Endothelial cell of umbilical vein (primary cell): Measurements from ENCODE around the gene INHA. TPM values are rescaled to one million over a fixed set of nuclear protein-coding genes. Genes with fewer than 3 reads are reported as not detected.

Experiments
- BruUV-seq: library from RNA; stranded (reverse); fragments of 400-500 nt; replicated peaks from 2 replicates; lab custom pipeline; 2021; lab: Mats Ljungman, UMichigan
- CTCF ChIA-PET: fragments of 300-600, 350-600 bp; sonication (Branson Sonifier 250); formaldehyde crosslinking; loops from one replicate; lab custom pipeline; 2021; ENCODE audit warnings: antibody characterized with exemption, inconsistent platforms; lab: Charles Lee
- POLR2A ChIA-PET: fragments of 300-600, 350-600 bp; sonication (Branson Sonifier 250); formaldehyde crosslinking; loops from one replicate; lab custom pipeline; 2021; ENCODE audit warnings: antibody characterized with exemption, inconsistent platforms; lab: Charles Lee
- DNase-seq: peaks from one replicate; pipeline ENCODE4 v3.0.0-alpha.2; 2011; ENCODE audit warnings: low read depth, low spot score
- FAIRE-seq: peaks from 2 replicates; lab custom pipeline; 2011; peaks lifted over from hg19 to GRCh38; lab: Jason Lieb, UNC
- H2AFZ ChIP-seq: 2 replicates; pipeline ENCODE4 v1.6.0; 2012; ENCODE audit warnings: low read depth, low read length, control low read depth, inconsistent platforms
- H3K27ac ChIP-seq: 2 replicates; pipeline ENCODE4 v1.5.1; 2011; ENCODE audit warnings: low read depth, mild to moderate bottlenecking, control low read depth, low read length, moderate library complexity; ENCODE audit not compliant: insufficient read depth
- H3K27me3 ChIP-seq, 2 experiments: 2 replicates each; pipeline versions ENCODE4 v1.6.0 to v1.6.1; 2011; ENCODE audit warnings: low read length in 2 of 2, mixed read lengths in 1 of 2; ENCODE audit not compliant: control insufficient read depth in 2 of 2, insufficient read depth in 2 of 2
- H3K36me3 ChIP-seq, 2 experiments: 2 replicates in 1 of 2; 3 replicates in 1 of 2; pipeline ENCODE4 v1.5.1; 2011; ENCODE audit warnings: low read length in 2 of 2, mild to moderate bottlenecking in 1 of 2, moderate library complexity in 1 of 2; ENCODE audit not compliant: control insufficient read depth in 2 of 2, insufficient read depth in 2 of 2; ENCODE audit errors: extremely low read depth in 1 of 2
- H3K4me1 ChIP-seq: 3 replicates; pipeline ENCODE4 v1.5.1; 2011; ENCODE audit warnings: mild to moderate bottlenecking, low read length; ENCODE audit not compliant: control insufficient read depth, insufficient read depth; ENCODE audit errors: extremely low read depth
- H3K4me2 ChIP-seq: 2 replicates; pipeline ENCODE4 v1.6.1; 2011; ENCODE audit warnings: low read length, control low read depth, mixed read lengths; ENCODE audit not compliant: insufficient read depth
- H3K4me3 ChIP-seq, 3 experiments: fragments of 200-600 bp in 1 of 3; sonication (generic), shearing (Covaris generic) in 1 of 3; replicated peaks in 1 of 3; 2 replicates each; pipeline ENCODE4 v1.5.1; 2011 to 2016; ENCODE audit warnings: control low read depth in 3 of 3, low read length in 3 of 3, mild to moderate bottlenecking in 2 of 3, inconsistent platforms in 1 of 3, low read depth in 1 of 3, moderate library complexity in 1 of 3; ENCODE audit not compliant: insufficient read depth in 1 of 3
- H3K79me2 ChIP-seq: 2 replicates; pipeline ENCODE4 v1.6.0; 2012; ENCODE audit warnings: low read length, inconsistent platforms; ENCODE audit not compliant: control insufficient read depth, insufficient read depth
- H3K9ac ChIP-seq: replicated peaks from 2 replicates; pipeline ENCODE3; 2011; ENCODE audit warnings: low read length, control low read depth; ENCODE audit not compliant: insufficient read depth; ENCODE audit errors: extremely low read depth
- H3K9me1 ChIP-seq: replicated peaks from 3 replicates; pipeline ENCODE4 v1.6.0; 2011; ENCODE audit warnings: mild to moderate bottlenecking, low read length; ENCODE audit not compliant: control insufficient read depth, insufficient read depth; ENCODE audit errors: extremely low read depth
- H3K9me3 ChIP-seq: replicated peaks from 2 replicates; pipeline ENCODE4 v1.5.1; 2012; ENCODE audit warnings: low read length, inconsistent platforms; ENCODE audit not compliant: control insufficient read depth, insufficient read depth
- H4K20me1 ChIP-seq: replicated peaks from 2 replicates; pipeline ENCODE3; 2011; ENCODE audit warnings: mild to moderate bottlenecking, low read length; ENCODE audit not compliant: control insufficient read depth, insufficient read depth; ENCODE audit errors: extremely low read depth
- EZH2 ChIP-seq: IDR thresholded peaks from 2 replicates; pipeline ENCODE4 v1.6.1; 2012; ENCODE audit warnings: borderline replicate concordance, low read depth, mild to moderate bottlenecking, moderate library complexity, low read length, inconsistent platforms; ENCODE audit not compliant: severe bottlenecking
- FOS ChIP-seq: IDR thresholded peaks from 2 replicates; pipeline ENCODE4 v1.6.1; 2011; ENCODE audit warnings: mild to moderate bottlenecking, low read length, moderate library complexity, borderline replicate concordance; ENCODE audit not compliant: insufficient read depth
- GATA2 ChIP-seq: IDR thresholded peaks from 2 replicates; pipeline ENCODE4 v1.7.0; 2011; ENCODE audit warnings: low read depth, mild to moderate bottlenecking, moderate library complexity, mixed read lengths, low read length; ENCODE audit not compliant: insufficient read length, insufficient read depth
- JUN ChIP-seq: IDR thresholded peaks from 2 replicates; pipeline ENCODE4 v1.6.1; 2011; ENCODE audit warnings: borderline replicate concordance, low read depth; ENCODE audit not compliant: insufficient read length, insufficient read depth
- MYC ChIP-seq: IDR thresholded peaks from one replicate; pipeline ENCODE4 v1.6.1; 2011; ENCODE audit warnings: mild to moderate bottlenecking, low read depth, low read length
- POLR2A ChIP-seq: IDR thresholded peaks from 2 replicates; pipeline ENCODE4 v1.6.1; 2012; ENCODE audit warnings: low read depth, mild to moderate bottlenecking, control low read depth, low read length
- POLR2AphosphoS5 ChIP-seq: IDR thresholded peaks from 2 replicates; pipeline ENCODE4 v1.6.1; 2012; ENCODE audit warnings: low read depth, mild to moderate bottlenecking, control low read depth, low read length, moderate library complexity; ENCODE audit not compliant: insufficient read depth
- dilution Hi-C: fragments of 300-500 bp; cut with MboI; formaldehyde crosslinking; loops from one replicate; pipeline ENCODE4 v1.15.0; 2019; ENCODE audit warnings: low sequenced_read_pairs; ENCODE audit not compliant: extremely low pct_ligation_motif_present
- intact Hi-C: fragments of 100-400 bp; cut with micrococcal nuclease; formaldehyde crosslinking; loops from one replicate; pipeline ENCODE4 v1.10.0; 2022
- polyA plus RNA-seq, 4 experiments: library from polyadenylated mRNA; depleted of rRNA in 3 of 4; stranded (reverse) in 3 of 4; unstranded in 1 of 4; fragments of >200 nt; gene quantifications; 2 replicates each; pipeline versions ENCODE4 v1.2.1 to v1.2.3, GENCODE V29; 2011 to 2012; ENCODE audit warnings: missing spikeins in 1 of 4
- total RNA-seq: library from RNA; stranded (reverse); gene quantifications from 2 replicates; pipeline ENCODE4 v1.2.3, GENCODE V29; 2021
- TF ChIP-seq, protein P1 (sequence below), 2 donors: IDR thresholded peaks; 1 replicate in 1 of 2; 2 replicates in 1 of 2; pipeline ENCODE4 v1.5.1; 2011; ENCODE audit warnings: low read length in 2 of 2, mild to moderate bottlenecking in 2 of 2, moderate library complexity in 2 of 2, control low read depth in 1 of 2, inconsistent platforms in 1 of 2, low read depth in 1 of 2; ENCODE audit not compliant: insufficient read depth in 1 of 2; ENCODE audit errors: extremely low read depth in 1 of 2
- TF ChIP-seq, protein P2 (sequence below): IDR thresholded peaks from 2 replicates; pipeline ENCODE4 v1.6.1; 2011; ENCODE audit not compliant: insufficient read depth, insufficient read length

Gene INHA
- total and polyA plus RNA-seq, 2 donors (not counting 3 experiments of a cell fraction or from before 2014, with no cell fraction given), result 0.06 TPM; not detected in 1

DNA sequence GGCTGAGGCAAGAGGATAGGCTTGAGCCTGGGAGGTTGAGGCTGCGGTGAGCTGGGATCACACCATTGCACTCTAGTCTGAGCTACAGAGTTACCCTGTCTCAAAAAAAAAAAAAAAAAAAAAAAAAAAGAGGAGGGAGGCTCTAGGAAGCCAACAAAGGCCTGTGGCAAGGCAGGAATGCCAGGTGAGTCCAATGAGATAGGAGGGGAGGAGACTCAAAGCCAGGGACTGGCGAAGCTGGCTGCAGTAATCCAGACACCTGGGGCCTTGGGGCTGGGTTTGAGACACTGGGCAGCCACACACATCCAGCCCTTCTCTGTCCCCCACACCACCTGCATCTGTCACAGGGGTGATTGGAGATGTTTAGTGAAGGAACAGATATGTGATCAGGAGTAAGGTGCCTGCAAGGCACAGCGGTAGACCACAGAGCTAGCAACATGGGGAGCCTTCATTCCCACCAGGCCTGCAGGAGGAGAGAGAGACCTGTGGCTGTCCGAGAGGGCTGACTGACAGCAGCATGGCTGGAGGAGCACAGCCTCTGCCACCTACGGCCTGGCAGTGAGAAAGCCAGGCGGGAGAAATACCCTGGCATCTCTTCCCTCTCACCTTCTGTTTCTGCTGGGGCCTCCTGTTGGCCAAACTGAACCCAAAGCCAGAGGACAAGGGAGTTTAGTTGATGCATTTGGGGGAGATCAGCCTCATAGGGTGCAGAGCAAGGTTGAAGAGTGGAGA lies 38.0 kb upstream of the INHA start:
- FAIRE-seq (no peak), DNase-seq (no peak)
- H3K79me2 ChIP-seq, result no peaks in the 10 kb centered on the region

More for the DNA sequence above, 38.0 kb upstream of the INHA start:
- ChIA-PET CTCF (interaction anchor here (1.2 to 12.6 kb wide), 4 partner anchors 43 to 132 kb away, joined by 3 to 731 read pairs (median 255); partner anchors contain the start of gene GMPPA), POLR2A (no interaction called here)
- Histone ChIP-seq H3K9me1 (no peaks in the 10 kb centered on the region), H3K9me3 (no peaks in the 10 kb centered on the region), H2AFZ (no peak overlapping the region), H3K9ac (no peak overlapping the region), H3K4me3 (no peak overlapping the region), H3K4me2 (no peak overlapping the region), H3K27me3 (peaks cover 9 to 18% of the 10 kb centered on the region in 2 experiments), H3K4me1 (no peaks in the 10 kb centered on the region), H3K36me3 (no peaks in the 10 kb centered on the region), H3K27ac (no peak overlapping the region), H4K20me1 (no peaks in the 10 kb centered on the region)
- no TSS peak for BruUV-seq
- intact Hi-C loops (no loop called here), dilution Hi-C loops (no loop called here)
- no peak for TF ChIP-seq GATA2
- no peak for TF ChIP-seq MYC
- no peak for TF ChIP-seq EZH2
- TF ChIP-seq, protein P1, sequence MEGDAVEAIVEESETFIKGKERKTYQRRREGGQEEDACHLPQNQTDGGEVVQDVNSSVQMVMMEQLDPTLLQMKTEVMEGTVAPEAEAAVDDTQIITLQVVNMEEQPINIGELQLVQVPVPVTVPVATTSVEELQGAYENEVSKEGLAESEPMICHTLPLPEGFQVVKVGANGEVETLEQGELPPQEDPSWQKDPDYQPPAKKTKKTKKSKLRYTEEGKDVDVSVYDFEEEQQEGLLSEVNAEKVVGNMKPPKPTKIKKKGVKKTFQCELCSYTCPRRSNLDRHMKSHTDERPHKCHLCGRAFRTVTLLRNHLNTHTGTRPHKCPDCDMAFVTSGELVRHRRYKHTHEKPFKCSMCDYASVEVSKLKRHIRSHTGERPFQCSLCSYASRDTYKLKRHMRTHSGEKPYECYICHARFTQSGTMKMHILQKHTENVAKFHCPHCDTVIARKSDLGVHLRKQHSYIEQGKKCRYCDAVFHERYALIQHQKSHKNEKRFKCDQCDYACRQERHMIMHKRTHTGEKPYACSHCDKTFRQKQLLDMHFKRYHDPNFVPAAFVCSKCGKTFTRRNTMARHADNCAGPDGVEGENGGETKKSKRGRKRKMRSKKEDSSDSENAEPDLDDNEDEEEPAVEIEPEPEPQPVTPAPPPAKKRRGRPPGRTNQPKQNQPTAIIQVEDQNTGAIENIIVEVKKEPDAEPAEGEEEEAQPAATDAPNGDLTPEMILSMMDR (IDR thresholded peaks at IDR 0.05; ENCODE audit: extremely low read depth in 1 of 2, insufficient read depth in 1 of 2, low read depth in 1 of 2, low read length in 2 of 2), result no peak
- no peak for TF ChIP-seq FOS
- no peak for TF ChIP-seq POLR2A
- TF ChIP-seq, protein P2, sequence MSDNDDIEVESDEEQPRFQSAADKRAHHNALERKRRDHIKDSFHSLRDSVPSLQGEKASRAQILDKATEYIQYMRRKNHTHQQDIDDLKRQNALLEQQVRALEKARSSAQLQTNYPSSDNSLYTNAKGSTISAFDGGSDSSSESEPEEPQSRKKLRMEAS, result no peak
- no peak for TF ChIP-seq JUN
- no peak for TF ChIP-seq POLR2AphosphoS5
